HepG2 (cell line): Measurements from ENCODE around the gene FAF2. TPM values are rescaled to one million over a fixed set of nuclear protein-coding genes. Genes with fewer than 3 reads are reported as not detected.

ENCODE experiments used
- AKAP8 ChIP-seq: sonication (generic); formaldehyde crosslinking; IDR thresholded peaks from 2 replicates; pipeline ENCODE4 v1.5.1; 2020; ENCODE audit warnings: mild to moderate bottlenecking, missing genetic modification reagents
- GMEB2 ChIP-seq: IDR thresholded peaks from 2 replicates; pipeline ENCODE4 v1.6.1; 2016; ENCODE audit warnings: missing biosample characterization, missing genetic modification reagents, low read depth
- GPN1 ChIP-seq: sonication (generic); formaldehyde crosslinking; IDR thresholded peaks from 2 replicates; pipeline ENCODE4 v1.5.1; 2020; ENCODE audit warnings: missing genetic modification reagents, borderline replicate concordance
- HNRNPL ChIP-seq: fragments of 200-400 bp; formaldehyde crosslinking; IDR thresholded peaks from 2 replicates; pipeline ENCODE4 v1.6.1; 2017; ENCODE audit warnings: mild to moderate bottlenecking, low read depth, low read length
- JUN ChIP-seq: sonication (generic); formaldehyde crosslinking; IDR thresholded peaks from 2 replicates; pipeline ENCODE4 v1.4.0; 2020; ENCODE audit warnings: mild to moderate bottlenecking, missing genetic modification reagents
- NFKB2 ChIP-seq: sonication (generic); formaldehyde crosslinking; IDR thresholded peaks from 2 replicates; pipeline ENCODE4 v1.4.0; 2020; ENCODE audit warnings: missing genetic modification reagents, borderline replicate concordance
- SALL1 ChIP-seq: sonication (generic); formaldehyde crosslinking; IDR thresholded peaks from 2 replicates; pipeline ENCODE4 v1.8.0; 2022; ENCODE audit warnings: mild to moderate bottlenecking, missing genetic modification reagents
- SALL2 ChIP-seq: sonication (generic); formaldehyde crosslinking; IDR thresholded peaks from 2 replicates; pipeline ENCODE4 v1.8.1; 2023; ENCODE audit warnings: mild to moderate bottlenecking, missing genetic modification reagents, inconsistent platforms
- SSRP1 ChIP-seq: IDR thresholded peaks from 2 replicates; pipeline ENCODE4 v1.6.1; 2016; ENCODE audit warnings: control low read depth
- TBX2 ChIP-seq: sonication (generic); formaldehyde crosslinking; IDR thresholded peaks from 2 replicates; pipeline ENCODE4 v1.5.0; 2020; ENCODE audit warnings: missing genetic modification reagents, mild to moderate bottlenecking, borderline replicate concordance
- XRCC5 ChIP-seq: fragments of 200-400 bp; formaldehyde crosslinking; optimal IDR thresholded peaks from 2 replicates; pipeline ENCODE3; 2017; ENCODE audit warnings: mild to moderate bottlenecking, low read length
- ZMYM4 ChIP-seq: sonication (generic); formaldehyde crosslinking; IDR thresholded peaks from 2 replicates; pipeline ENCODE4 v1.8.1; 2023; ENCODE audit warnings: mild to moderate bottlenecking, missing genetic modification reagents
- ZNF263 ChIP-seq: sonication (generic); formaldehyde crosslinking; IDR thresholded peaks from 2 replicates; pipeline ENCODE4 v1.4.0; 2020; ENCODE audit warnings: missing genetic modification reagents
- ZNF337 ChIP-seq: sonication (generic); formaldehyde crosslinking; IDR thresholded peaks from 2 replicates; pipeline ENCODE4 v1.5.1; 2020; ENCODE audit warnings: missing genetic modification reagents, low read depth, mild to moderate bottlenecking, borderline replicate concordance
- ZNF615 ChIP-seq: sonication (generic); formaldehyde crosslinking; IDR thresholded peaks from 2 replicates; pipeline ENCODE4 v1.5.0; 2020; ENCODE audit warnings: mild to moderate bottlenecking, missing genetic modification reagents, borderline replicate concordance
- ZNF747 ChIP-seq: sonication (generic); formaldehyde crosslinking; IDR thresholded peaks from 2 replicates; pipeline ENCODE4 v1.8.1; 2023; ENCODE audit warnings: missing genetic modification reagents, mild to moderate bottlenecking, borderline replicate concordance
- ZNF788 ChIP-seq: sonication (generic); formaldehyde crosslinking; IDR thresholded peaks from 2 replicates; pipeline ENCODE4 v1.5.0; 2020; ENCODE audit warnings: mild to moderate bottlenecking, missing genetic modification reagents, borderline replicate concordance
- ZNF839 ChIP-seq: sonication (generic); formaldehyde crosslinking; IDR thresholded peaks from 2 replicates; pipeline ENCODE4 v1.4.0; 2020; ENCODE audit warnings: missing genetic modification reagents, mild to moderate bottlenecking, borderline replicate concordance
- polyA plus RNA-seq, 8 experiments: library from polyadenylated mRNA; depleted of rRNA in 3 of 8; stranded (reverse) in 7 of 8; unstranded in 1 of 8; fragments of >200 nt; fragmentation: Illumina TruSeq in 4 of 8; extraction: Trizol in 4 of 8; gene quantifications; 2 replicates each; pipeline versions ENCODE4 v1.2.1 to v1.2.3, GENCODE V29; 2011 to 2016; ENCODE audit warnings: low read depth in 4 of 8, missing spikeins in 1 of 8, mixed read lengths in 1 of 8; ENCODE audit not compliant: insufficient read depth in 1 of 8
- total RNA-seq, 5 experiments: library from RNA; depleted of rRNA; stranded (reverse); fragments of >200 nt; fragmentation: Illumina TruSeq; extraction: Trizol; gene quantifications; 2 replicates each; pipeline ENCODE4 v1.2.3, GENCODE V29; 2016; ENCODE audit warnings: low read depth in 1 of 5
- TF ChIP-seq, protein P1 (sequence below): sonication (generic); formaldehyde crosslinking; conservative IDR thresholded peaks from 2 replicates; pipeline ENCODE4 v1.4.0; 2020; ENCODE audit warnings: missing genetic modification reagents
- TF ChIP-seq, protein P2 (sequence below): sonication (generic); formaldehyde crosslinking; IDR thresholded peaks from 2 replicates; pipeline ENCODE4 v1.5.0; 2020; ENCODE audit warnings: mild to moderate bottlenecking, missing genetic modification reagents

FAF2 gene
- total and polyA plus RNA-seq, 2 of the 13 experiments (the other 11 are each of a cell fraction or from before 2014, with no cell fraction given): 27.8 to 34.3 TPM

DNA sequence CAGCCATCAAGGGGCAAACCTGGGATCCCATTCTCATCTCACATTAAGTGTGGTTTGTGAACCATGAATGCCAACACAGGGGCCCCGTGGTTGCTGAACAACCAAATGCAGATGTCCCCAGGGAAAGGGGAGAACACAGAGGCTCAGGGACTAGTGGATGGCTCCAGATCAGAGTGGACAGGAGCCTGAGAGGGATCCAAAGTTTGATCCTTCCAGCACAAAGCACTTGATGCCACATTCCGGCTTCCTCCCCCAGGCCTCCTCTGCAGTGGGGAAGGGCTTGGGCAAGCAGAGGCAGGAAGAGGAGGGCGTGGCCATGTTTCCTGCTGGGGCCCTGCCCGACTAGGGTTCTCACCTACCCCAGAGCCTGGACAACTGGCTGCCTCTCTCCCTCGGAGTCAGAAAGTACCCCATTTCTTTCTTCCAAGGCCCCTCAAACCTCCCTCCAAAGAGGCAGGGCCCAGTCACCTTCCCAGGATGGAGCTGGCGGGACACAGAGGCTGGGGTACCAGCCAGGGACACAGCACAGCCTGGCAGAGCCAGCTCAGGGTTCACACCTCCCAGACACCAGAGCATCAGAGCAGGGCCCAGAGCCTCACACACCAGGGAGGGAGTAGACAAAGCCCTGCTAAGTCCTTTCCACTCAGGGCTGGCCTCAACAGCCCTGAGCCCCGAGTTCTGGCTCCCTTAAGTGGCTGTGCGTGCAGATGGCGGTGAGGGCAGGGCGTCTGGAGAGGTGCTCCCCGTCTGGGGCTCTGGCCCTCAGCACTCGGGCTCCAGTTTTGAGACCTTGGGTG lies 93.4 kb downstream of the FAF2 start (continued):
- TF ChIP-seq GPN1 (CRISPR knock-in tag) (no peak), NFKB2 (peak; percentile 75; the same call in 1 of the 2 replicates), ZMYM4 (no peak), ZNF788 (CRISPR knock-in tag) (no peak), AKAP8 (CRISPR knock-in tag) (no peak), GMEB2 (CRISPR knock-in tag) (no peak), SALL1 (CRISPR knock-in tag) (0 out of 2 replicates have a peak, but pooled peaks have one; percentile 9), SALL2 (CRISPR knock-in tag) (peak; percentile 79), ZNF337 (CRISPR knock-in tag) (no peak), HNRNPL (no peak), SSRP1 (CRISPR knock-in tag) (no peak), TBX2 (CRISPR knock-in tag) (0 out of 2 replicates have a peak, but pooled peaks have one; percentile 7), ZNF747 (CRISPR knock-in tag) (no peak), ZNF839 (no peak), XRCC5 (peak; percentile 9), ZNF263 (CRISPR knock-in tag) (peak; percentile 65), JUN (CRISPR knock-in tag) (no peak), ZNF615 (CRISPR knock-in tag) (no peak)
- TF ChIP-seq, protein P1, sequence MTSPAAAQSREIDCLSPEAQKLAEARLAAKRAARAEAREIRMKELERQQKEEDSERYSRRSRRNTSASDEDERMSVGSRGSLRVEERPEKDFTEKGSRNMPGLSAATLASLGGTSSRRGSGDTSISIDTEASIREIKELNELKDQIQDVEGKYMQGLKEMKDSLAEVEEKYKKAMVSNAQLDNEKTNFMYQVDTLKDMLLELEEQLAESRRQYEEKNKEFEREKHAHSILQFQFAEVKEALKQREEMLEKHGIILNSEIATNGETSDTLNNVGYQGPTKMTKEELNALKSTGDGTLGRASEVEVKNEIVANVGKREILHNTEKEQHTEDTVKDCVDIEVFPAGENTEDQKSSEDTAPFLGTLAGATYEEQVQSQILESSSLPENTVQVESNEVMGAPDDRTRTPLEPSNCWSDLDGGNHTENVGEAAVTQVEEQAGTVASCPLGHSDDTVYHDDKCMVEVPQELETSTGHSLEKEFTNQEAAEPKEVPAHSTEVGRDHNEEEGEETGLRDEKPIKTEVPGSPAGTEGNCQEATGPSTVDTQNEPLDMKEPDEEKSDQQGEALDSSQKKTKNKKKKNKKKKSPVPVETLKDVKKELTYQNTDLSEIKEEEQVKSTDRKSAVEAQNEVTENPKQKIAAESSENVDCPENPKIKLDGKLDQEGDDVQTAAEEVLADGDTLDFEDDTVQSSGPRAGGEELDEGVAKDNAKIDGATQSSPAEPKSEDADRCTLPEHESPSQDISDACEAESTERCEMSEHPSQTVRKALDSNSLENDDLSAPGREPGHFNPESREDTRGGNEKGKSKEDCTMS (CRISPR knock-in tag): no peak
- TF ChIP-seq, protein P2, sequence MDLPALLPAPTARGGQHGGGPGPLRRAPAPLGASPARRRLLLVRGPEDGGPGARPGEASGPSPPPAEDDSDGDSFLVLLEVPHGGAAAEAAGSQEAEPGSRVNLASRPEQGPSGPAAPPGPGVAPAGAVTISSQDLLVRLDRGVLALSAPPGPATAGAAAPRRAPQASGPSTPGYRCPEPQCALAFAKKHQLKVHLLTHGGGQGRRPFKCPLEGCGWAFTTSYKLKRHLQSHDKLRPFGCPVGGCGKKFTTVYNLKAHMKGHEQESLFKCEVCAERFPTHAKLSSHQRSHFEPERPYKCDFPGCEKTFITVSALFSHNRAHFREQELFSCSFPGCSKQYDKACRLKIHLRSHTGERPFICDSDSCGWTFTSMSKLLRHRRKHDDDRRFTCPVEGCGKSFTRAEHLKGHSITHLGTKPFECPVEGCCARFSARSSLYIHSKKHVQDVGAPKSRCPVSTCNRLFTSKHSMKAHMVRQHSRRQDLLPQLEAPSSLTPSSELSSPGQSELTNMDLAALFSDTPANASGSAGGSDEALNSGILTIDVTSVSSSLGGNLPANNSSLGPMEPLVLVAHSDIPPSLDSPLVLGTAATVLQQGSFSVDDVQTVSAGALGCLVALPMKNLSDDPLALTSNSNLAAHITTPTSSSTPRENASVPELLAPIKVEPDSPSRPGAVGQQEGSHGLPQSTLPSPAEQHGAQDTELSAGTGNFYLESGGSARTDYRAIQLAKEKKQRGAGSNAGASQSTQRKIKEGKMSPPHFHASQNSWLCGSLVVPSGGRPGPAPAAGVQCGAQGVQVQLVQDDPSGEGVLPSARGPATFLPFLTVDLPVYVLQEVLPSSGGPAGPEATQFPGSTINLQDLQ (CRISPR knock-in tag): no peak
